Measurements from ENCODE around the gene CHST8. TPM values are rescaled to one million over a fixed set of nuclear protein-coding genes. Genes with fewer than 3 reads are reported as not detected.

Gene CHST8
- polyA plus RNA-seq, 1 of the 3 experiments (the other 2 are of a cell fraction): 0.05 TPM

- TF ChIP-seq JUND (IDR thresholded peaks at IDR 0.05) (no peak), ELF1 (IDR thresholded peaks at IDR 0.05) (no peak), USF2 (IDR thresholded peaks at IDR 0.05; ENCODE audit: borderline replicate concordance, low read depth, low read length) (no peak), MXI1 (IDR thresholded peaks at IDR 0.05; ENCODE audit: low read depth, low read length) (no peak), RXRA (IDR thresholded peaks at IDR 0.05; ENCODE audit: borderline replicate concordance, low read depth) (no peak), TCF12 (IDR thresholded peaks at IDR 0.05) (no peak), GATA2 (CRISPR knock-in tag; IDR thresholded peaks at IDR 0.05) (no peak), EZH2phosphoT487 (IDR thresholded peaks at IDR 0.05; ENCODE audit: borderline replicate concordance, low read depth) (no peak)
- TF ChIP-seq, protein P1, sequence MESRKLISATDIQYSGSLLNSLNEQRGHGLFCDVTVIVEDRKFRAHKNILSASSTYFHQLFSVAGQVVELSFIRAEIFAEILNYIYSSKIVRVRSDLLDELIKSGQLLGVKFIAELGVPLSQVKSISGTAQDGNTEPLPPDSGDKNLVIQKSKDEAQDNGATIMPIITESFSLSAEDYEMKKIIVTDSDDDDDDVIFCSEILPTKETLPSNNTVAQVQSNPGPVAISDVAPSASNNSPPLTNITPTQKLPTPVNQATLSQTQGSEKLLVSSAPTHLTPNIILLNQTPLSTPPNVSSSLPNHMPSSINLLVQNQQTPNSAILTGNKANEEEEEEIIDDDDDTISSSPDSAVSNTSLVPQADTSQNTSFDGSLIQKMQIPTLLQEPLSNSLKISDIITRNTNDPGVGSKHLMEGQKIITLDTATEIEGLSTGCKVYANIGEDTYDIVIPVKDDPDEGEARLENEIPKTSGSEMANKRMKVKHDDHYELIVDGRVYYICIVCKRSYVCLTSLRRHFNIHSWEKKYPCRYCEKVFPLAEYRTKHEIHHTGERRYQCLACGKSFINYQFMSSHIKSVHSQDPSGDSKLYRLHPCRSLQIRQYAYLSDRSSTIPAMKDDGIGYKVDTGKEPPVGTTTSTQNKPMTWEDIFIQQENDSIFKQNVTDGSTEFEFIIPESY (IDR thresholded peaks at IDR 0.05; ENCODE audit: borderline replicate concordance, low read depth): no peak
- TF ChIP-seq, protein P2, sequence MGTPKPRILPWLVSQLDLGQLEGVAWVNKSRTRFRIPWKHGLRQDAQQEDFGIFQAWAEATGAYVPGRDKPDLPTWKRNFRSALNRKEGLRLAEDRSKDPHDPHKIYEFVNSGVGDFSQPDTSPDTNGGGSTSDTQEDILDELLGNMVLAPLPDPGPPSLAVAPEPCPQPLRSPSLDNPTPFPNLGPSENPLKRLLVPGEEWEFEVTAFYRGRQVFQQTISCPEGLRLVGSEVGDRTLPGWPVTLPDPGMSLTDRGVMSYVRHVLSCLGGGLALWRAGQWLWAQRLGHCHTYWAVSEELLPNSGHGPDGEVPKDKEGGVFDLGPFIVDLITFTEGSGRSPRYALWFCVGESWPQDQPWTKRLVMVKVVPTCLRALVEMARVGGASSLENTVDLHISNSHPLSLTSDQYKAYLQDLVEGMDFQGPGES (IDR thresholded peaks at IDR 0.05; ENCODE audit: low read depth, low read length): no peak
- Histone ChIP-seq H3K79me2 (ENCODE audit: insufficient read depth) (no peaks in the 10 kb centered on the region), H4K20me1 (ENCODE audit: insufficient read depth) (no peaks in the 10 kb centered on the region), H3K36me3 (replicated peaks in 1 of 2; ENCODE audit: control insufficient read depth in 1 of 2, insufficient read depth in 2 of 2, low read length in 1 of 2) (no peaks in the 10 kb centered on the region), H3K4me1 (ENCODE audit: control insufficient read depth in 1 of 2, insufficient read depth in 2 of 2, low read depth in 1 of 2, low read length in 1 of 2) (peaks cover 0 to 42% of the 10 kb centered on the region in 2 experiments; a peak in 2 of 4 replicates), H3K4me3 (ENCODE audit: low read depth in 2 of 2, low read length in 1 of 2) (no peak overlapping the region), H3K9me2 (no peaks in the 10 kb centered on the region), H3K9me3 (no peaks in the 10 kb centered on the region), H3K27me3 (ENCODE audit: insufficient read depth) (no peaks in the 10 kb centered on the region), H2AFZ (ENCODE audit: low read depth) (no peak overlapping the region), H3K9ac (no peak overlapping the region), H3K4me2 (no peak overlapping the region), H3K27ac (ENCODE audit: low read depth in 2 of 2, low read length in 1 of 2) (no peak overlapping the region), H3F3A (replicated peaks; ENCODE audit: insufficient read depth) (no peaks in the 10 kb centered on the region)
- no peak for DNase-seq
- ChIA-PET POLR2A (interaction anchor here (1.0 kb wide), 1 partner anchor 83 kb away, joined by 3 read pairs; no protein-coding TSS in a partner anchor), CTCF (interaction anchor here (1.1 to 1.8 kb wide), 6 partner anchors 26 to 246 kb away, joined by 3 to 4 read pairs (median 4); no protein-coding TSS in a partner anchor)
- WGBS (ENCODE audit: low lambda C conversion rate): 16% methylated on average over 2 of the region's 3 CpGs
These were observed 59.4 kb downstream of the CHST8 start for GRCh38 chr19:33681081-33681680.

DNA sequence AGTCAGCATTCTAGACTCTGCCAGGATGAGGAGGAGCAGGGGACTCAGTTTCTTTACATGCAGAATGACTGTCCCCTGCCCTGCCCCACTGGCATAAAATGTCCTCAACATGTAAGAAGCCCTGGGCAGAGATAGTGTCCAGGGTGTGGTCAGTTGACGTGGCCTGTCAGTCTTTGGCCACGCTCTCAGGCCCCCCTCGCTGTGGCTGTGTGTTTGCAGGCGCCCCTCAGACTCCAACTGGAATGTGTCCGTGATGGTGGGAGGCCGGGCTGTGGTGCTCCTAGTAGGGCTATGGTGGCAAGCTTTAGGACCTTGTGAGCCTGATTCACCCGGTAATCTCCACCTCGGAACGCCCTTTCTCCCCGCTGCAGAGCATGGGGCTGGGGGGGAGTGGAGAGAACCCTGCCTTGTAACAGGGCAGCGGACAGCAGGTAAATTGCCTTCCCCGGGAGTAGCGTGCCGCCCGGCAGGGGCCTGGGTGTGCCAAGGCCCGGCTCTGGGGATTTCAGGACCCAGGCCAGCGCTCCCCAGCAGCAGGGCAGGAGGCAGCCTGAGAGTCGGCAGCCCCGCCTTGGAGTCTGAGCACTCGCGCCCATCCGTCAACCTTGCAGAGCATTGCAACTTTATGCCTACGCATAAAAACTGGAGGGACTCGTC lies 62.3 kb downstream of the CHST8 start:
- Histone ChIP-seq H3K27ac (ENCODE audit: low read depth in 2 of 2, low read length in 1 of 2) (no peak overlapping the region), H3K9me2 (no peaks in the 10 kb centered on the region), H3K4me1 (ENCODE audit: control insufficient read depth in 1 of 2, insufficient read depth in 2 of 2, low read depth in 1 of 2, low read length in 1 of 2) (peaks cover 0 to 48% of the 10 kb centered on the region in 2 experiments; a peak in 2 of 4 replicates), H2AFZ (ENCODE audit: low read depth) (no peak overlapping the region), H3K9me3 (no peaks in the 10 kb centered on the region), H3K4me3 (ENCODE audit: low read depth in 2 of 2, low read length in 1 of 2) (no peak overlapping the region), H3K4me2 (no peak overlapping the region), H3K27me3 (ENCODE audit: insufficient read depth) (no peaks in the 10 kb centered on the region), H3K79me2 (ENCODE audit: insufficient read depth) (no peaks in the 10 kb centered on the region), H4K20me1 (ENCODE audit: insufficient read depth) (no peaks in the 10 kb centered on the region), H3K9ac (no peak overlapping the region), H3K36me3 (replicated peaks in 1 of 2; ENCODE audit: control insufficient read depth in 1 of 2, insufficient read depth in 2 of 2, low read length in 1 of 2) (no peaks in the 10 kb centered on the region), H3F3A (replicated peaks; ENCODE audit: insufficient read depth) (no peaks in the 10 kb centered on the region)
- ChIA-PET CTCF (interaction anchor here (1.1 to 3.1 kb wide), 3 partner anchors 85 to 277 kb away, joined by 5 to 8 read pairs (median 7); no protein-coding TSS in a partner anchor), POLR2A (no interaction called here)
- peak; percentile 72; the same call in 1 of the 2 replicates for TF ChIP-seq REST (IDR thresholded peaks at IDR 0.05; ENCODE audit: low read depth, low read length)
- TF ChIP-seq RAD21 (IDR thresholded peaks at IDR 0.05; ENCODE audit: low read length): no peak
- DNase-seq: no peak
- WGBS (ENCODE audit: low lambda C conversion rate): 45% methylated on average over 12 of the region's 24 CpGs

Measured in SK-N-SH (cell line).